Neural progenitor cell (in vitro differentiated cells): ENCODE measurements around the gene LMCD1. TPM values are rescaled to one million over a fixed set of nuclear protein-coding genes. Genes with fewer than 3 reads are reported as not detected.

Experiments used
- DNase-seq: peaks from one replicate; pipeline ENCODE4 v3.0.0-alpha.2; 2016; ENCODE audit warnings: low spot score
- H2AFZ ChIP-seq: fragments of 200-600 bp; sonication (generic); replicated peaks from 2 replicates; pipeline ENCODE4 v1.6.1; 2016; ENCODE audit warnings: antibody characterized with exemption
- H3F3A ChIP-seq: fragments of 200-600 bp; sonication (generic); 2 replicates; pipeline ENCODE4 v1.6.1; 2016; ENCODE audit warnings: antibody characterized with exemption, low read depth
- H3K27ac ChIP-seq: fragments of 200-600 bp; sonication (generic); 2 replicates; pipeline ENCODE4 v1.5.1; 2016; ENCODE audit warnings: mild to moderate bottlenecking
- H3K27me3 ChIP-seq: fragments of 200-600 bp; sonication (generic); 2 replicates; pipeline ENCODE4 v1.6.1; 2016; ENCODE audit warnings: mild to moderate bottlenecking, moderate library complexity
- H3K36me3 ChIP-seq: fragments of 200-600 bp; sonication (generic); 2 replicates; pipeline ENCODE4 v1.5.1; 2016
- H3K4me1 ChIP-seq: fragments of 200-600 bp; sonication (generic); 2 replicates; pipeline ENCODE4 v1.6.1; 2016; ENCODE audit warnings: mixed run types
- H3K4me2 ChIP-seq: fragments of 200-600 bp; sonication (generic); 2 replicates; pipeline ENCODE4 v1.6.1; 2016
- H3K4me3 ChIP-seq: fragments of 200-600 bp; sonication (generic); 2 replicates; pipeline ENCODE4 v1.5.1; 2016
- H3K79me2 ChIP-seq: fragments of 200-600 bp; sonication (generic); 2 replicates; pipeline ENCODE4 v1.6.1; 2016; ENCODE audit warnings: low read depth
- H3K9ac ChIP-seq: fragments of 200-600 bp; sonication (generic); 2 replicates; pipeline ENCODE4 v1.6.1; 2016
- H3K9me3 ChIP-seq: fragments of 200-600 bp; sonication (generic); 2 replicates; pipeline ENCODE4 v1.5.1; 2016; ENCODE audit warnings: low read depth
- H4K20me1 ChIP-seq: fragments of 200-600 bp; sonication (generic); 2 replicates; pipeline ENCODE4 v1.6.1; 2016; ENCODE audit warnings: low read depth
- H3K27ac Mint-ChIP-seq: 3 replicates; pipeline ENCODE4 v1.8.0; 2021; ENCODE audit warnings: mixed read lengths
- H3K27me3 Mint-ChIP-seq: 2 replicates; pipeline ENCODE4 v1.8.0; 2022; ENCODE audit warnings: low read depth, mild to moderate bottlenecking, inconsistent platforms, moderate library complexity, mixed read lengths; ENCODE audit not compliant: insufficient read depth
- H3K36me3 Mint-ChIP-seq: 3 replicates; pipeline ENCODE4 v1.8.0; 2021; ENCODE audit warnings: mixed read lengths
- H3K4me1 Mint-ChIP-seq: 3 replicates; pipeline ENCODE4 v1.8.0; 2021; ENCODE audit warnings: mixed read lengths
- H3K4me3 Mint-ChIP-seq: 3 replicates; pipeline ENCODE4 v1.8.0; 2021; ENCODE audit warnings: mild to moderate bottlenecking, moderate library complexity, mixed read lengths
- H3K9me3 Mint-ChIP-seq: 3 replicates; pipeline ENCODE4 v1.8.0; 2020; ENCODE audit warnings: mixed read lengths
- CTCF ChIP-seq: fragments of 200-600 bp; sonication (generic); IDR thresholded peaks from 2 replicates; pipeline ENCODE4 v1.5.1; 2017; ENCODE audit warnings: antibody characterized with exemption, mild to moderate bottlenecking
- EZH2 ChIP-seq: fragments of 200-600 bp; sonication (generic); IDR thresholded peaks from 2 replicates; pipeline ENCODE4 v1.6.1; 2017; ENCODE audit warnings: antibody characterized with exemption, mild to moderate bottlenecking, moderate library complexity
- EZH2phosphoT487 ChIP-seq: fragments of 200-600 bp; sonication (generic); IDR thresholded peaks from 2 replicates; pipeline ENCODE4 v1.6.1; 2017; ENCODE audit warnings: antibody characterized with exemption
- total RNA-seq: library from RNA; depleted of rRNA; stranded (reverse); fragments of >200 nt; gene quantifications from 2 replicates; pipeline ENCODE4 v1.2.3, GENCODE V29; 2015; ENCODE audit warnings: low replicate concordance

The LMCD1 gene
- total RNA-seq, 1 donor from 2014 or later: not detected

DNA sequence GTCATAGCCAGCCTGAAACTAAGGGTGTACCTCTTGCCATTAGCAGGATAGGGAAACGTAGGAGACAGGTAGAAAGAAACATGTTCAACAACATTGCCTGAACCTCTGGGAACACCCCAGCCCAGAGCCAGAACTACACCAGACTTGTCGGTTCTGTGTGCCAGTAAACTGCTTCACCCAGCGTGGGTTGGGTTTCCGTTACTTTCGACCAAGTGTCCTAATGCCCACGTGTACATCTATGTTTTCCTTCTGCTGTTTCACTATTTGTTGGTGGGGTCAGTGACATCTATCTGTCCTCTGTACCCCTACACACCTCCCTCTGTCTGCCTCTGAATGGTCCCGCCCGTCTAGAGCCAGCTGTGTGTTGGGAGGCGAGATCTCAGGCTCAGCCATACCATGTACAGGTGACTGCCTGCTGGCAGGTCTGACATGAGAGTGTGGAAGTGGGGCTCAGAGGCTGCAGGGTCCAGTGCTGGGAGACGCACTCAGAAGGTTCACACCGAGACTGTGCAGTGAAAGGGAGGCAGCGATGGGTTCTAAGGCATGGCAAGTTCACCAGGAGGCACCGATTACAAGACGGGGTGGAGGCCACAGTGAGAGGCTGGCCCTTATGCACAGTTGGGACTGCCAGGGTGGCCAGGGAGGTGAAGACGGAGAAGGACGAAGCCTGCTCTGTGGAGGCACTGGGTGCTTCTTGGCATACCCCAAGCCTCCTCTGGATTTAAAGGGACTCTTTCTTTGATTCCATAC, 106.6 kb downstream of the LMCD1 start:
- Mint-ChIP-seq H3K27ac (peak overlapping the region; percentile 95), H3K4me3 (peak overlapping the region; percentile 24), H3K4me1 (peaks cover 42% of the 10 kb centered on the region), H3K36me3 (no peaks in the 10 kb centered on the region), H3K9me3 (no peaks in the 10 kb centered on the region), H3K27me3 (peaks cover 12% of the 10 kb centered on the region)
- H3K9ac ChIP-seq: no peak overlapping the region
- no peak overlapping the region for H3K4me3 ChIP-seq
- no peak overlapping the region for H3K4me2 ChIP-seq
- no peak overlapping the region for H2AFZ ChIP-seq
- no peaks in the 10 kb centered on the region for H3K79me2 ChIP-seq
- no peak for DNase-seq
- no peak overlapping the region for H3K27ac ChIP-seq
- no peaks in the 10 kb centered on the region for H3K9me3 ChIP-seq
- H3K27me3 ChIP-seq: no peaks in the 10 kb centered on the region
- no peaks in the 10 kb centered on the region for H3K36me3 ChIP-seq
- H4K20me1 ChIP-seq: no peaks in the 10 kb centered on the region
- H3K4me1 ChIP-seq: peaks cover 19% of the 10 kb centered on the region
- no peak for TF ChIP-seq CTCF
- TF ChIP-seq EZH2: no peak
- TF ChIP-seq EZH2phosphoT487: no peak
- H3F3A ChIP-seq: no peaks in the 10 kb centered on the region

DNA sequence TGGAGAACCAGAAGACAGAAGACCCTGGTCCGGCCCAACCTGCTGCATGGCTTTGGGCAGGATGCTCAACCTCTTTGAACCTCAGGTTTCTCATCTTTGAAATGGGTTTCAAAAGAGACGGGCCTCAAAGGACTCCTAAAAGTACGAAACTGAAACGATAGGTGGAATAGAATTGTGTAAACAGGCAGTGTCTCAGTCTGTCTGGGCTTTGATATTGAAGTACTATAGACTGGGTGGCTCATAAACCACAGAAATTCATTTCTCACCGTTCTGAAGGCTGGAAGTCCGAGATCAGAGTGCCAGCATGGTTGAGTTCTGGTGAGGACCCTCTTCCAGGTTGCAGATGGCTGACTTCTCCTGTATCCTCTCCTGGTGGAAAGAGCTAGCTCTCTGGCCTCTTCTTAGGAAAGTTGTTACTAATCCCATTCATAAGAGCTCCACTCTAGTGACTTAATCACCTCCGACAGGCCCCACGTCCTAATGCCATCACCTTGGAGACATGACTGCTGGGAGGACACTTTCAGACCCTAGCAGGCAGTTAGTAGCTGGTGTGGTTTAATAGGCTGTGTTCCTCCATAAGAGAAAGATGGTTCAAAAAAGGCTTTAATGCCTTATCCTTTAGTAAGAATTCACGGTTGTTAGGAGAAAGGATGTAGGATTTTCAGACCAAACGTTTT, 107.3 kb downstream of the LMCD1 start:
- H3K27me3 Mint-ChIP-seq: peaks cover 12% of the 10 kb centered on the region
- H3K4me1 ChIP-seq: peaks cover 19% of the 10 kb centered on the region
- DNase-seq: no peak
- H3K9ac ChIP-seq: no peak overlapping the region
- peak overlapping the region; percentile 54 for H3K4me3 Mint-ChIP-seq
- H3K27ac ChIP-seq: no peak overlapping the region
- no peak overlapping the region for H2AFZ ChIP-seq
- H3K9me3 ChIP-seq: no peaks in the 10 kb centered on the region
- no peaks in the 10 kb centered on the region for H3K36me3 ChIP-seq
- no peak overlapping the region for H3K4me3 ChIP-seq
- H3K4me1 Mint-ChIP-seq: peaks cover 42% of the 10 kb centered on the region
- no peaks in the 10 kb centered on the region for H4K20me1 ChIP-seq
- TF ChIP-seq CTCF (no peak), EZH2 (no peak), EZH2phosphoT487 (no peak)
- no peaks in the 10 kb centered on the region for H3K9me3 Mint-ChIP-seq
- no peaks in the 10 kb centered on the region for H3F3A ChIP-seq
- H3K79me2 ChIP-seq: no peaks in the 10 kb centered on the region
- no peaks in the 10 kb centered on the region for H3K36me3 Mint-ChIP-seq
- peak overlapping the region; percentile 23 for H3K4me2 ChIP-seq
- H3K27ac Mint-ChIP-seq: peak overlapping the region; percentile 98
- H3K27me3 ChIP-seq: no peaks in the 10 kb centered on the region

DNA sequence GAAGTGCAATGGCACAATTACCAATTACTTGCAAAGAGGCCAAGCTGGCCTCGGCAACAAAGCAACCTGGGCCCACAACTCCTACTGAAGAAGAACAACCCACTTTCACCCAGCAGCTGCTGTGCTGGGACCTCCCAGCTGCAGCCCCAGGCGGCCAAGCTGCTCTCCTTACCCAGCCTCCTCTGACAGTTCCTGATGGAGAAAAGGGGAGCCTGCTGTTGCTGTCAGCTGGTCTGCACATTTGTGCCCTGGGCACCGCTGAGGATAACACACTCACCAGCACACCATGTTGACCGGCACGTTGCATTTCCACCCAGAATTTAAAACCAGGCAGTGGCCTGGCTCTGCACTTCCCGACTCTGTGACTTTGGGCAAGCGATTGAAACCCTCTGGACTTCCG, 109.3 kb downstream of the LMCD1 start:
- TF ChIP-seq EZH2phosphoT487: no peak
- TF ChIP-seq CTCF: no peak
- TF ChIP-seq EZH2: no peak
- H3K4me3 Mint-ChIP-seq: no peak overlapping the region
- Histone ChIP-seq H3K9ac (no peak overlapping the region), H4K20me1 (no peaks in the 10 kb centered on the region), H2AFZ (no peak overlapping the region), H3F3A (no peaks in the 10 kb centered on the region), H3K27ac (no peak overlapping the region), H3K4me3 (no peak overlapping the region), H3K27me3 (no peaks in the 10 kb centered on the region), H3K4me2 (peak overlapping the region; percentile 38), H3K36me3 (no peaks in the 10 kb centered on the region), H3K79me2 (no peaks in the 10 kb centered on the region), H3K9me3 (no peaks in the 10 kb centered on the region), H3K4me1 (peaks cover 19% of the 10 kb centered on the region)
- H3K27ac Mint-ChIP-seq: no peak overlapping the region
- no peak for DNase-seq
- no peaks in the 10 kb centered on the region for H3K9me3 Mint-ChIP-seq
- no peaks in the 10 kb centered on the region for H3K36me3 Mint-ChIP-seq
- H3K4me1 Mint-ChIP-seq: peaks cover 41% of the 10 kb centered on the region
- H3K27me3 Mint-ChIP-seq: peaks cover 10% of the 10 kb centered on the region
